ENCODE data around the gene AMMECR1.

Gene AMMECR1

GRCh38 chrX:110216027-110216426, 101.9 kb downstream of the AMMECR1 start:
- H3K9ac ChIP-seq (ENCODE audit: low read depth in 1 of 2, low read length in 2 of 2) = no peak overlapping the region
- no peaks in the 10 kb centered on the region for H3K36me3 ChIP-seq (ENCODE audit: control insufficient read depth in 2 of 2, insufficient read depth in 2 of 2, low read length in 2 of 2)
- no peaks in the 10 kb centered on the region for H3K27me3 ChIP-seq (ENCODE audit: control insufficient read depth in 2 of 2, insufficient read depth in 2 of 2, low read length in 2 of 2)
- no peak overlapping the region for H3K27ac ChIP-seq (ENCODE audit: low read depth in 2 of 2, low read length in 2 of 2)
- H3K4me3 ChIP-seq (ENCODE audit: low read length in 2 of 2) = no peak overlapping the region
- H3K4me1 ChIP-seq (ENCODE audit: control insufficient read depth in 2 of 2, insufficient read depth in 2 of 2, low read length in 2 of 2) = no peaks in the 10 kb centered on the region
- H3K9me3 ChIP-seq (ENCODE audit: control insufficient read depth in 2 of 2, low read length in 2 of 2) = no peaks in the 10 kb centered on the region

GRCh38 chrX:110215411-110215810, 102.5 kb downstream of the AMMECR1 start:
- H3K9ac ChIP-seq (ENCODE audit: low read depth in 1 of 2, low read length in 2 of 2) = no peak overlapping the region
- no peaks in the 10 kb centered on the region for H3K36me3 ChIP-seq (ENCODE audit: control insufficient read depth in 2 of 2, insufficient read depth in 2 of 2, low read length in 2 of 2)
- H3K27me3 ChIP-seq (ENCODE audit: control insufficient read depth in 2 of 2, insufficient read depth in 2 of 2, low read length in 2 of 2) = no peaks in the 10 kb centered on the region
- H3K4me3 ChIP-seq (ENCODE audit: low read length in 2 of 2) = no peak overlapping the region
- H3K27ac ChIP-seq (ENCODE audit: low read depth in 2 of 2, low read length in 2 of 2) = no peak overlapping the region
- H3K4me1 ChIP-seq (ENCODE audit: control insufficient read depth in 2 of 2, insufficient read depth in 2 of 2, low read length in 2 of 2) = no peaks in the 10 kb centered on the region
- no peaks in the 10 kb centered on the region for H3K9me3 ChIP-seq (ENCODE audit: control insufficient read depth in 2 of 2, low read length in 2 of 2)

- no peaks in the 10 kb centered on the region for H3K27me3 ChIP-seq (ENCODE audit: control insufficient read depth in 2 of 2, insufficient read depth in 2 of 2, low read length in 2 of 2)
Observed at GRCh38 chrX:110214684-110215083, 103.2 kb downstream of the AMMECR1 start.

GRCh38 chrX:110213183-110213582, 104.7 kb downstream of the AMMECR1 start:
- Histone ChIP-seq H3K27me3 (ENCODE audit: control insufficient read depth in 2 of 2, insufficient read depth in 2 of 2, low read length in 2 of 2) (no peaks in the 10 kb centered on the region), H3K4me3 (ENCODE audit: low read length in 2 of 2) (no peak overlapping the region), H3K9ac (ENCODE audit: low read depth in 1 of 2, low read length in 2 of 2) (no peak overlapping the region), H3K4me1 (ENCODE audit: control insufficient read depth in 2 of 2, insufficient read depth in 2 of 2, low read length in 2 of 2) (no peaks in the 10 kb centered on the region), H3K9me3 (ENCODE audit: control insufficient read depth in 2 of 2, low read length in 2 of 2) (no peaks in the 10 kb centered on the region), H3K27ac (ENCODE audit: low read depth in 2 of 2, low read length in 2 of 2) (no peak overlapping the region), H3K36me3 (ENCODE audit: control insufficient read depth in 2 of 2, insufficient read depth in 2 of 2, low read length in 2 of 2) (no peaks in the 10 kb centered on the region)

More at GRCh38 chrX:110214684-110215083, 103.2 kb downstream of the AMMECR1 start:
- Histone ChIP-seq H3K27ac (ENCODE audit: low read depth in 2 of 2, low read length in 2 of 2) (no peak overlapping the region), H3K9me3 (ENCODE audit: control insufficient read depth in 2 of 2, low read length in 2 of 2) (no peaks in the 10 kb centered on the region), H3K9ac (ENCODE audit: low read depth in 1 of 2, low read length in 2 of 2) (no peak overlapping the region), H3K4me1 (ENCODE audit: control insufficient read depth in 2 of 2, insufficient read depth in 2 of 2, low read length in 2 of 2) (no peaks in the 10 kb centered on the region), H3K36me3 (ENCODE audit: control insufficient read depth in 2 of 2, insufficient read depth in 2 of 2, low read length in 2 of 2) (no peaks in the 10 kb centered on the region), H3K4me3 (ENCODE audit: low read length in 2 of 2) (no peak overlapping the region)

- Histone ChIP-seq H3K27ac (ENCODE audit: low read depth in 2 of 2, low read length in 2 of 2) (no peak overlapping the region), H3K9me3 (ENCODE audit: control insufficient read depth in 2 of 2, low read length in 2 of 2) (no peaks in the 10 kb centered on the region), H3K4me3 (ENCODE audit: low read length in 2 of 2) (no peak overlapping the region), H3K27me3 (ENCODE audit: control insufficient read depth in 2 of 2, insufficient read depth in 2 of 2, low read length in 2 of 2) (no peaks in the 10 kb centered on the region), H3K9ac (ENCODE audit: low read depth in 1 of 2, low read length in 2 of 2) (no peak overlapping the region), H3K36me3 (ENCODE audit: control insufficient read depth in 2 of 2, insufficient read depth in 2 of 2, low read length in 2 of 2) (no peaks in the 10 kb centered on the region), H3K4me1 (ENCODE audit: control insufficient read depth in 2 of 2, insufficient read depth in 2 of 2, low read length in 2 of 2) (no peaks in the 10 kb centered on the region)
Observed at GRCh38 chrX:110212299-110212698, 105.6 kb downstream of the AMMECR1 start.

GRCh38 chrX:110211340-110211739, 106.5 kb downstream of the AMMECR1 start:
- no peaks in the 10 kb centered on the region for H3K4me1 ChIP-seq (ENCODE audit: control insufficient read depth in 2 of 2, insufficient read depth in 2 of 2, low read length in 2 of 2)
- H3K27me3 ChIP-seq (ENCODE audit: control insufficient read depth in 2 of 2, insufficient read depth in 2 of 2, low read length in 2 of 2) = no peaks in the 10 kb centered on the region
- no peaks in the 10 kb centered on the region for H3K9me3 ChIP-seq (ENCODE audit: control insufficient read depth in 2 of 2, low read length in 2 of 2)
- no peak overlapping the region for H3K27ac ChIP-seq (ENCODE audit: low read depth in 2 of 2, low read length in 2 of 2)
- H3K36me3 ChIP-seq (ENCODE audit: control insufficient read depth in 2 of 2, insufficient read depth in 2 of 2, low read length in 2 of 2) = no peaks in the 10 kb centered on the region
- no peak overlapping the region for H3K4me3 ChIP-seq (ENCODE audit: low read length in 2 of 2)
- no peak overlapping the region for H3K9ac ChIP-seq (ENCODE audit: low read depth in 1 of 2, low read length in 2 of 2)

GRCh38 chrX:110210417-110211139, 107.3 kb downstream of the AMMECR1 start:
- no peaks in the 10 kb centered on the region for H3K9me3 ChIP-seq (ENCODE audit: control insufficient read depth in 2 of 2, low read length in 2 of 2)

GRCh38 chrX:110208092-110208491, 109.8 kb downstream of the AMMECR1 start:
- Histone ChIP-seq H3K36me3 (ENCODE audit: control insufficient read depth in 2 of 2, insufficient read depth in 2 of 2, low read length in 2 of 2) (no peaks in the 10 kb centered on the region), H3K27ac (ENCODE audit: low read depth in 2 of 2, low read length in 2 of 2) (no peak overlapping the region), H3K9me3 (ENCODE audit: control insufficient read depth in 2 of 2, low read length in 2 of 2) (no peaks in the 10 kb centered on the region), H3K27me3 (ENCODE audit: control insufficient read depth in 2 of 2, insufficient read depth in 2 of 2, low read length in 2 of 2) (no peaks in the 10 kb centered on the region), H3K4me1 (ENCODE audit: control insufficient read depth in 2 of 2, insufficient read depth in 2 of 2, low read length in 2 of 2) (no peaks in the 10 kb centered on the region), H3K4me3 (ENCODE audit: low read length in 2 of 2) (no peak overlapping the region), H3K9ac (ENCODE audit: low read depth in 1 of 2, low read length in 2 of 2) (no peak overlapping the region)

More at GRCh38 chrX:110210417-110211139, 107.3 kb downstream of the AMMECR1 start:
- no peak overlapping the region for H3K9ac ChIP-seq (ENCODE audit: low read depth in 1 of 2, low read length in 2 of 2)
- no peaks in the 10 kb centered on the region for H3K4me1 ChIP-seq (ENCODE audit: control insufficient read depth in 2 of 2, insufficient read depth in 2 of 2, low read length in 2 of 2)
- no peak overlapping the region for H3K4me3 ChIP-seq (ENCODE audit: low read length in 2 of 2)
- no peaks in the 10 kb centered on the region for H3K36me3 ChIP-seq (ENCODE audit: control insufficient read depth in 2 of 2, insufficient read depth in 2 of 2, low read length in 2 of 2)
- no peaks in the 10 kb centered on the region for H3K27me3 ChIP-seq (ENCODE audit: control insufficient read depth in 2 of 2, insufficient read depth in 2 of 2, low read length in 2 of 2)
- no peak overlapping the region for H3K27ac ChIP-seq (ENCODE audit: low read depth in 2 of 2, low read length in 2 of 2)

GRCh38 chrX:110204986-110205385, 112.9 kb downstream of the AMMECR1 start:
- Histone ChIP-seq H3K27me3 (ENCODE audit: control insufficient read depth in 2 of 2, insufficient read depth in 2 of 2, low read length in 2 of 2) (no peaks in the 10 kb centered on the region), H3K4me1 (ENCODE audit: control insufficient read depth in 2 of 2, insufficient read depth in 2 of 2, low read length in 2 of 2) (no peaks in the 10 kb centered on the region), H3K9me3 (ENCODE audit: control insufficient read depth in 2 of 2, low read length in 2 of 2) (no peaks in the 10 kb centered on the region), H3K4me3 (ENCODE audit: low read length in 2 of 2) (no peak overlapping the region), H3K27ac (ENCODE audit: low read depth in 2 of 2, low read length in 2 of 2) (no peak overlapping the region), H3K36me3 (ENCODE audit: control insufficient read depth in 2 of 2, insufficient read depth in 2 of 2, low read length in 2 of 2) (no peaks in the 10 kb centered on the region), H3K9ac (ENCODE audit: low read depth in 1 of 2, low read length in 2 of 2) (no peak overlapping the region)

- H3K27me3 ChIP-seq (ENCODE audit: control insufficient read depth in 2 of 2, insufficient read depth in 2 of 2, low read length in 2 of 2) = no peaks in the 10 kb centered on the region
Observed at GRCh38 chrX:110201799-110202198, 116.1 kb downstream of the AMMECR1 start.

More at GRCh38 chrX:110201799-110202198, 116.1 kb downstream of the AMMECR1 start:
- Histone ChIP-seq H3K4me1 (ENCODE audit: control insufficient read depth in 2 of 2, insufficient read depth in 2 of 2, low read length in 2 of 2) (no peaks in the 10 kb centered on the region), H3K36me3 (ENCODE audit: control insufficient read depth in 2 of 2, insufficient read depth in 2 of 2, low read length in 2 of 2) (peaks cover 0 to 3% of the 10 kb centered on the region in 2 donors), H3K9ac (ENCODE audit: low read depth in 1 of 2, low read length in 2 of 2) (no peak overlapping the region), H3K9me3 (ENCODE audit: control insufficient read depth in 2 of 2, low read length in 2 of 2) (no peaks in the 10 kb centered on the region), H3K27ac (ENCODE audit: low read depth in 2 of 2, low read length in 2 of 2) (no peak overlapping the region), H3K4me3 (ENCODE audit: low read length in 2 of 2) (no peak overlapping the region)

Measured in mucosa of rectum (tissue), 2 donors.